ENCODE measurements around the gene PRIMA1.

GRCh38 chr14:93824076-93824475 lies 35.8 kb upstream of the PRIMA1 start:
- TF ChIP-seq CTCF (IDR thresholded peaks at IDR 0.05) (no peak), POLR2A (IDR thresholded peaks at IDR 0.05) (no peak)
